Occipital lobe (tissue), 2 donors: Measurements from ENCODE around the gene CCDC107. TPM values are rescaled to one million over a fixed set of nuclear protein-coding genes. Genes with fewer than 3 reads are reported as not detected.
A peak's percentile ranks its signal among the peaks of the same experiment; 100 is the strongest.
"Not testable (repeated sequence)": the region's sequence is repeated elsewhere in the genome, so short reads cannot be mapped to it uniquely, and the experiment has no call there.

Experiments used
- DNase-seq: peaks from one replicate; lab custom pipeline; 2025; lab: John Stamatoyannopoulos, UW
- total RNA-seq: library from RNA; depleted of rRNA; stranded (reverse); fragments of >200 nt; gene quantifications from one replicate; pipeline ENCODE4 v1.2.3, GENCODE V29; 2014

Gene CCDC107
- total RNA-seq, 1 donor from 2014 or later, result 10.5 TPM

DNA sequence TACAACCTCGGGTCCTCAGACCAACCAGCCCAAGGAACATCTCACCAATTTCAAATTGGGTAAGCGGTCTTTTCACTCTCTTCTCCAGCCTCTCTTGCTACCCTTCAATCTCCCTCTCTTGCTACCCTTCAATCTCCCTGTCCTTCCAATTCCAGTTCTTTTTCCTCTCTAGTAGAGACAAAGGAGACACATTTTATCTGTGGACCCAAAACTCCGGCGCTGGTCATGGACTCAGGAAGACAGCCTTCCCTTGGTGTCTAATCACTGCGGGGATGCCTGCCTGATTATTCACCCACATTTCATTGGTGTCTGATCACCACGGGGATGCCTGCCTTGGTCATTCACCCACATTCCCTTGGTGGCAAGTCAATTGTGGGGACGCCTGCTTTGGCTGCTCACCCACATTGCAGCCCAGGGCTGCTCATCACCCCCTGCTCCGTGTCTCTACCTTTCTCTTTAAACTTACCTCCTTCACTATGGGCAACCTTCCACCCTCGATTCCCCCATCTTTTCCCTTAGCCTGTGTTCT, 20.6 kb upstream of the CCDC107 start:
- DNase-seq, result not testable (repeated sequence)

DNA sequence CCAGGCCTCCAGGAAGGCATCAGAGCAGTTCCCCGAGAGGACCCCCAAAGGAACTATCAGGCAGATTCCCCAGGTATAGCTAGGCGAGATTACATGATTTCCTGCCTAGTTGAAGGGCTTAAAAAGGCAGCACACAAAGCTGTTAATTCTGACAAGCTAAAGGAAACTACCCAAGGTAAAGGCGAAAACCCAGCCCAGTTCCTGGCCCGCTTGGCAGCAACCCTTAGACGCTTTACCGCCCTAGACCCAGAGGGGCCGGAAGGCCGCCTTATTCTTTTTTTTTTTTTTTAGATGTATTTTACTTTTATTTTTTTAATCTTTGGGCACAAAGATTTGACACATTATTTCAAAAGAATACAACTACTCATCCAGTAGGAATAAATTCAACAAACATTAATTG, 19.3 kb upstream of the CCDC107 start:
- DNase-seq, result not testable (repeated sequence)

DNA sequence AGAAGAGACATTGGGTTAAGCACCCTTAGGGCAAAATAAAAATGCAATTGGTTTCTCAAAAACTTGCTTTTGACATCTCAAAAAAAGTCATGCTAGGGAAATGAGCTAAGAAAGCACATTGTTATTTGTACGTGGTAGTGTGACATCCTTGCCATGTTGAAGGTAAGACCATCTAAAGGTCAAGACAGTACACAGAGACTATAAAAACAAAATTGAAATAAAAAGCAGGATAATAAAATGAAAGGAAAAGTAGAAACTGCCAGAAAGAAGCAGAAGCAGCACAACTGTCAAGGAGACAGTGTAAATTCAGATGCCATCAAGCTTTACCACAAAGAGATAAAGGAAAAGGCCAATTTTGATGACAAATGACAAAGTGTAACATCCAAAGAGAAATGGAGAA, 18.9 kb upstream of the CCDC107 start:
- DNase-seq, result not testable (repeated sequence)

DNA sequence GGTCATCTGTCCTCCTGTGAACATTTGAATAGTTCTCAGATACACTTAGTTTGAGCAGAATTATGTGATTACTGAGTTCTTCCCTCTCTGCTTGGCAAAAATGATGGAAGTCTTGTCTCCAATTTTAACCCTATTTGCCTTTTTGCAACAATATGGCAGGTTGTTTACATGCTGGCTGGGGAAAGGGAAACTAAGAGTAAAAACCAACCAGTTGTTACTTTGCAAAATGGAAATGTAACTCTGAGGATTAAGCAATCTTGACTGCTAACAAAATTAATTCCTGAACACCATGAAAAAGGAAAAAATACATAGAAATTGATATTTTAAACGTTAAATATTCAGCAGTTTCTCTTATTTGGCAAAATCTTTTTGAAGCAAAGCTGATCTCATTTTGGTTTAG, 18.5 kb upstream of the CCDC107 start:
- DNase-seq, result no peak

GRCh38 chr9:35640431-35640830, 17.7 kb upstream of the CCDC107 start:
- not testable (repeated sequence) for DNase-seq

DNA sequence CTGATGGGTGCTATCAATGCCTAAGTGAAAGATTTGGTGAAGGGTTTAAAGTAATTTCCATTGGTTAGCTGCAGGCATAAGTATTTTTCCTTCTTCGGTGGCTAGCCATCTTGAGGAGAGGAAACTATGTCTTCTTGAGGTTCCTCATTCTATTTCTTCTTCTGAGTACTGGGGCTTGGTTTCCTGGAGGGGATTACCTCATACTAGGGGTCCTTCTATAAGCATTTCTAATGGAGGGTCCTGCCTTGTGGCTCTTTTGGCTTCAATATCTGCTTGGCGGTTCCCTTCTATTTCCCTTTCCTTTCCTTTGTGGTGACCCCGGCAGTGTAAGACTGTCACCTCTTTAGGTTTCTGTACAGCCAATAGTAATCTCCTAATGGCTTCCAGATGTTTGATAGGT, 16.6 kb upstream of the CCDC107 start:
- not testable (repeated sequence) for DNase-seq

GRCh38 chr9:35643046-35643445, 15.0 kb upstream of the CCDC107 start:
- DNase-seq, result no peak

- not testable (repeated sequence) for DNase-seq
Measured at GRCh38 chr9:35645736-35646135, 12.4 kb upstream of the CCDC107 start.

GRCh38 chr9:35646153-35646532, 11.9 kb upstream of the CCDC107 start:
- DNase-seq, result no peak

- DNase-seq, result peak; percentile 85
Measured at GRCh38 chr9:35646533-35647265, 11.4 kb upstream of the CCDC107 start.

- DNase-seq, result no peak
Measured at GRCh38 chr9:35649431-35650340, 8.4 kb upstream of the CCDC107 start.

GRCh38 chr9:35650341-35651158, 7.5 kb upstream of the CCDC107 start, which contains the start of gene SIT1:
Gene SIT1, minus strand, starts transcription at chr9:35650931. Its CDS starts 78 bp downstream, at chr9:35650853.
- DNase-seq, result no peak

DNA sequence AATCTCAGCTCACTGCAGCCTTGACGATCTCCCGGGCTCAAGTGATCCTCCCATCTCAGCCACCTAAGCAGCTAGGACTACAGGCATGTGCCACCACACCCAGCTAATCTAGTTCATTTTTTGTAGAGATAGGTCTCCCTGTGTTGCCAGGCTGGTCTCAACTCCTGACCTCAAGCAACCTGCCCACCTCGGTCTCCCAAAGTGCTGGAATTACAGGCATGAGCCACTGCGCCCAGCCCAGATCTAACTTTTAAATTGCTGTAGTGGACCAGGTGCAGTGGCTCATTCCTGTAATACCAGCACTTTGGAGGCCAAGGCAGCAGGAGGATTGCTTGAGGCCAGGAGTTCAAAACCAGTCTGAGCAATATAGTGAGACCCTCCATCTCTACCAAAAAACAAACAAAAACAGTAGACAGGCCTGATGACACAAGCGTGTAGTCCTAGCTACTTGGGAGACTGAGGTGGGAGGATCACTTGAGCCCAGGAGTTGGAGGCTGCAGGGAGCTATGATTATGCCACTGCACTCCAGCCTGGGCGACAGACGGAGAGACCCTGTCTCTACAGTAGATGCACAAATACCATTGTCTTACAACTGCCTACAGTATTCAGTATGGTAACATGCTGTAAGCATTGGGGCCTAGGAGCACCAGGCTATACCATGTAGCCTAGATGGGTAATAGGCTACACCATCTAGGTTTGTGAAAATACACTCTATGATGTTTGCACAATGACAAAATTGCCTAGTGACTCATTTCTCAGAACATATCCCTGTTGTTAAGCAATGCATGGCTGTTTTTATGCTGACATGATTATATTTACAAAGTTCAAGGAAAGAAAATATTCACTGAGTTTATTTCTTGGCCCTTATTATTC, 5.9 kb upstream of the CCDC107 start:
- no peak for DNase-seq

GRCh38 chr9:35652829-35653209, 5.3 kb upstream of the CCDC107 start:
- DNase-seq, result no peak

DNA sequence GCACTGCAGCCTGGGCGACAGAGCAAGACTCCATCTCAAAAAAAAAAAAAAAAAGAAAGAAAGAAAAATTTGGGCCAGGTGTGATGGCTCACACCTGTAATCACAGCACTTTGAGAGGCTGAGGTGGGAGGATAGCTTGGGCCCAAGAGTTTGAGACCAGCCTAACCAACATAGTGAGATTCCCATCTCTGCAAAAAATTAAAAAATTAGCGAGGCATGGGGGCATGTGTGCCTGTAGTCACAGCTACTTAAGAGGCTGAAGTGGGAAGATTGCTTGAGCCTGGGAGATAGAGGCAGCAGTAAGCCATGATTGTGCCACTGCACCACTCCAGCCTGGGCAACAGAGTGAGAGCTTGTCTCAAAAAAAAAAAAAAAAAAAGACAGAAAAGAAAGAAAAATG, 4.5 kb upstream of the CCDC107 start:
- DNase-seq, result no peak

DNA sequence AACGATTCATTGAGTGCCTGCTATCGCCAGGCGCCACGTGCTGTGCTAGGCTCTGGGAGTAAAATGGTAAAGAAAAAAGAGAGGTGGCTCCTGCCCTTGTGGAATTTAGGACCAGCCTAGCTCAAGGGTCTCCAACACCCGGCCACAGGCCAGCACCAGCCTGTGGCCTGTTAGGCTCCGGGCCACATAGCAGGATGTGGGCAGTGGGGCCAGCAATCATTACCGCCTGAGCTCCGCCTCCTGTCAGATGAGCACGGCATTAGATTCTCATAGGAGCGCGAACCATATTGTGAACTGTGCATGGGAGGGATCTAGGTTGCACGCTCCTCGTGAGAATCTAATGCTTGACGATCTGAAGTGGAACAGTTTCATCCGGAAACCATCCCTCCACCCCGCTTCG, 1.7 kb upstream of the CCDC107 start:
- no peak for DNase-seq

- DNase-seq, result no peak
Measured at GRCh38 chr9:35656831-35657545, 1.1 kb upstream of the CCDC107 start.

GRCh38 chr9:35657546-35658136, 451 bp upstream of the CCDC107 start, which contains the start of gene RMRP:
Gene RMRP, minus strand, starts transcription at chr9:35658019.
- DNase-seq, result peak; percentile 97

DNA sequence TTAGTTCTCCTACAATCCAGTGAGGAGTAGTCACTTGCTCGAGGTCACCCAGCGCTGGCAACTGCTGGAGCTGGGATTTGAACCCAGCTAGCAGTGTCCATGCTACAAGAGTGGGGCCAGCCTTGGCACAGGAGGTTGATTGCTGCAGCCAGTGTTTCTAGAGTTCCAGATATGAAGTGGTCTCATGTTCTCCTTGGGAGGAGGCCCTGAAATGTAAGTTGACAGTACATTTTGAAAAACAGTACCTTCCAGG, 802 bp downstream of the CCDC107 start:
- DNase-seq, result no peak

DNA sequence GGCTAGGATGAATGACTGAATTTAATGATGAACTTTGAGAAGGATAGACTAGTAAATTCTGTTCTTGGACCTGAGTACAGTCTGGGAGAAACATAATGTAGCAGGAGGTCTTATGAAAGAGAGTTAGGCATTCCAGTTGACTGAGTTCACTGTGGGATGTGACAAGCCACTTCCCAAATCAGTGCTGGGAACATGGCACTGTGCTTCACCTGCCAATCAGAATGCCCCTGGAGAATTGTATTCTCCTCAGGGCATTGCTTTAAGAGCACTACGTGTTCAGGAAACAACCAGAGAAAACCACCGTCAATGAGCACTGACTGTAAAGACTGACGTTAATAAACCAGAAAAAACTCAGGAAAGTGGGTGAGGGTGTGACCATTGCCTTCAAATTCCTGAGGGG, 1.2 kb downstream of the CCDC107 start:
- no peak for DNase-seq
